ENCODE measurements around the gene GPATCH2. TPM values are rescaled to one million over a fixed set of nuclear protein-coding genes. Genes with fewer than 3 reads are reported as not detected.
A peak's percentile ranks its signal among the peaks of the same experiment; 100 is the strongest.

The GPATCH2 gene
- total and polyA plus RNA-seq, 4 donors = 13.4 to 35.3 (median 18.4) TPM

DNA sequence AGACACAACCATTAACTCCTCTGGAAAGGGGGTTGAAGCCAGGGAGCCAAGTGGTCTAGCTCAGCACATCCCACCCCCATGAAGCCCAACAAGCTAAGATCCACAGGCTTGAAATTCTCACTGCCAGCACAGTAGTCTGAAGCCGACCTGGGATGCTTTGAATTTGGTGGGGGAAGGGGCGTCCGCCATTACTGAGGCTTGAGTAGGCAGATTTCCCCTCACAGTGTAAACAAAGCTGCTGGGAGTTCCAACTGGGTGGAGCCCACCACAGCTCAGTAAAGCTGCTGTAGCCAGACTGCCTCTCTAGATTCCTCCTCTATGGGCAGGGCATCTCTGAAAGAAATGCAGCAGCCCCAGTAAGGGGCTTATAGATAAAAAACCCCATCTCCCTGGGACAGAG, 193.5 kb downstream of the GPATCH2 start:
- Histone ChIP-seq H3K27me3 (ENCODE audit: control insufficient read depth, insufficient read depth, low read length) (no peaks in the 10 kb centered on the region), H3K27ac (ENCODE audit: low read depth, low read length) (no peak overlapping the region), H3K9me3 (ENCODE audit: control insufficient read depth, insufficient read depth, low read length) (peaks cover 2% of the 10 kb centered on the region), H3K36me3 (ENCODE audit: control insufficient read depth, insufficient read depth, low read length) (no peaks in the 10 kb centered on the region), H3K4me3 (ENCODE audit: low read depth, low read length) (no peak overlapping the region), H3K4me1 (ENCODE audit: control insufficient read depth, insufficient read depth, low read length) (no peaks in the 10 kb centered on the region)
- 87% methylated on average over 3 of the region's 3 CpGs for WGBS (ENCODE audit: insufficient coverage)
- no peak for DNase-seq (ENCODE audit: low read depth in 4 of 6, low spot score in 6 of 6)

DNA sequence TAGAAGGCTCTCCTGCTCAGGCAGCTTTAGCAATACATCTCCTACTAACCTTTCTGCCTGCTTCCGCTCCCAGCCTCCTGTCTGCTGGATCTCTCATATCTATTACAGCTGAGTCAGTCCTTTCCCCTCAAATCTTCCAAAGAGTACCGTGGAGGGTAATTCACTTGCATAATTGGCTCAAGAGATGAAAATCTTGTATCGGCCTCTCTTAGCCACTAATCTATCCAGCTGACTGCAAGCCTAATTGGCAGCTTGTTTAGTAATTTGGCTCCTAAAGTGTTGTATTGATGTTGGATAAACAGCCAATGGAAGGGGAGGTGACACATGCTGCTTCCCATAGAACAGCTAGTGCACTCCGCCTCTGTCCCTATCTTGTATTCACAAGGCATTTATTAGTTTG, 195.7 kb downstream of the GPATCH2 start:
- no peaks in the 10 kb centered on the region for H3K27me3 ChIP-seq (ENCODE audit: control insufficient read depth, insufficient read depth, low read length)
- H3K36me3 ChIP-seq (ENCODE audit: control insufficient read depth, insufficient read depth, low read length) = no peaks in the 10 kb centered on the region
- no peaks in the 10 kb centered on the region for H3K4me1 ChIP-seq (ENCODE audit: control insufficient read depth, insufficient read depth, low read length)
- 45% methylated on average over 2 of the region's 4 CpGs for WGBS (ENCODE audit: insufficient coverage)
- H3K27ac ChIP-seq (ENCODE audit: low read depth, low read length) = no peak overlapping the region
- H3K4me3 ChIP-seq (ENCODE audit: low read depth, low read length) = no peak overlapping the region
- peak in 4 of 6 donors; percentile 19 to 93 (median 56) for DNase-seq (ENCODE audit: low read depth in 4 of 6, low spot score in 6 of 6)
- H3K9me3 ChIP-seq (ENCODE audit: control insufficient read depth, insufficient read depth, low read length) = peaks cover 2% of the 10 kb centered on the region

DNA sequence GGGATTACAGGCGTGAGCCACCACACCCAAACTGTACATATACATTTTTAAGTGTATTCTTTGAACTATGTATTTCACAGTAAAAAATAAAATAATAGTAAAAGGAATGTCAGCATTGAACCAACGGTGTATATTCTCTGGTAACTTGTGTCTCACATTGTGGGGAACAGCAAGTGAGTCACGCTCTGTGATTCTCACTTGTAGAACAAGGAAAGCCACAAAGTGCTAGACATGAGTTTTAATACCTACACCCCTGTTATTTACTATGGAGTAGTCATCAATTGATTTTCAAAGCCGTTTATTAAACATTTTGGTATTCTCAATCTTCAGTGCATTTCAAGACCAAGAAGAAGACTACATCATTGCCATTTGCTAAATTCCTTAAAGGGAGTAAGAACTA, 197.2 kb downstream of the GPATCH2 start:
- no CpG with 5 or more reads among the region's 4 CpGs for WGBS (ENCODE audit: insufficient coverage)
- Histone ChIP-seq H3K4me1 (ENCODE audit: control insufficient read depth, insufficient read depth, low read length) (no peaks in the 10 kb centered on the region), H3K4me3 (ENCODE audit: low read depth, low read length) (no peak overlapping the region), H3K27me3 (ENCODE audit: control insufficient read depth, insufficient read depth, low read length) (no peaks in the 10 kb centered on the region), H3K36me3 (ENCODE audit: control insufficient read depth, insufficient read depth, low read length) (no peaks in the 10 kb centered on the region), H3K27ac (ENCODE audit: low read depth, low read length) (no peak overlapping the region), H3K9me3 (ENCODE audit: control insufficient read depth, insufficient read depth, low read length) (no peaks in the 10 kb centered on the region)
- DNase-seq (ENCODE audit: low read depth in 4 of 6, low spot score in 6 of 6) = no peak

DNA sequence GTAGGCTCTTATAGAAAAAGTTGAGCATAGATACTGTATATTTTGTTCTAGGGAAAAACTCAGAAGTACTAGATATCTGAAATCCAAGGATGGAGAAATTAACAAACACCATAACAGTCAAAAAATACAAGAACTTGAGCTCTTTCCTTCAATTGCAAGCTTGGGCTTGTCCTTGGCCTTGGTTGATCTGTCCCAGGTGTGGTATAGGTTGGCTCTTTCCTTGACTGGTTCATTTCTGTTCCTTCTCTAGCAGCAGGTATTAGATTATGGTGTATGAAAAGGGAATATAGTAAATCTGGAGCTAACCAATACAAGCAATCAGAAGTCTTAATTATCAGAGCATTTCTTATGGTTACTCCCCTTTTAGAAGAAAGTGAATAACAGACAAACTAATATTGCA, 198.6 kb downstream of the GPATCH2 start:
- DNase-seq (ENCODE audit: low read depth in 4 of 6, low spot score in 6 of 6) = no peak
- H3K27me3 ChIP-seq (ENCODE audit: control insufficient read depth, insufficient read depth, low read length) = no peaks in the 10 kb centered on the region
- no peaks in the 10 kb centered on the region for H3K4me1 ChIP-seq (ENCODE audit: control insufficient read depth, insufficient read depth, low read length)
- no peaks in the 10 kb centered on the region for H3K36me3 ChIP-seq (ENCODE audit: control insufficient read depth, insufficient read depth, low read length)
- no peaks in the 10 kb centered on the region for H3K9me3 ChIP-seq (ENCODE audit: control insufficient read depth, insufficient read depth, low read length)
- no peak overlapping the region for H3K27ac ChIP-seq (ENCODE audit: low read depth, low read length)
- H3K4me3 ChIP-seq (ENCODE audit: low read depth, low read length) = no peak overlapping the region

DNA sequence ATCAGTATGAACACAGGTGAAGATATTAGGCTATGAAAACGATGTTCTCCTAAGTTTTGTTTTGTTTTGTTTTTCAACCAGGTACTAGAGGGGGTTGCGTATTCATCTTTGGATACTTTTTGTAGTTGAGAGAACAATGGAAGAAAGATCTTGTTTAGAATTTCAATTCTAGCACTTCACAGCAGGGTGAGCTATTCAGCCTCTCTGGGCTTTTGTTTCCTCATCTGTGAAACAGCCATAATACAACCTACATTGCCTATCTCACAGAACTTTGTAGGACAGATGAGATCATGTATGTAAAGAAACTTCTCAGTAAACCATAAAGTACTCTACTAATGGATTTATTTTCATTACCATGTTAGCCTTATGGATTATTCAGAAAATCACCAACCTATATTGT, 199.5 kb downstream of the GPATCH2 start:
- no peak overlapping the region for H3K4me3 ChIP-seq (ENCODE audit: low read depth, low read length)
- no peaks in the 10 kb centered on the region for H3K9me3 ChIP-seq (ENCODE audit: control insufficient read depth, insufficient read depth, low read length)
- no peaks in the 10 kb centered on the region for H3K4me1 ChIP-seq (ENCODE audit: control insufficient read depth, insufficient read depth, low read length)
- no peak overlapping the region for H3K27ac ChIP-seq (ENCODE audit: low read depth, low read length)
- no peaks in the 10 kb centered on the region for H3K36me3 ChIP-seq (ENCODE audit: control insufficient read depth, insufficient read depth, low read length)
- WGBS (ENCODE audit: insufficient coverage) = no CpG with 5 or more reads among the region's 2 CpGs
- no peak for DNase-seq (ENCODE audit: low read depth in 4 of 6, low spot score in 6 of 6)
- H3K27me3 ChIP-seq (ENCODE audit: control insufficient read depth, insufficient read depth, low read length) = no peaks in the 10 kb centered on the region

DNA sequence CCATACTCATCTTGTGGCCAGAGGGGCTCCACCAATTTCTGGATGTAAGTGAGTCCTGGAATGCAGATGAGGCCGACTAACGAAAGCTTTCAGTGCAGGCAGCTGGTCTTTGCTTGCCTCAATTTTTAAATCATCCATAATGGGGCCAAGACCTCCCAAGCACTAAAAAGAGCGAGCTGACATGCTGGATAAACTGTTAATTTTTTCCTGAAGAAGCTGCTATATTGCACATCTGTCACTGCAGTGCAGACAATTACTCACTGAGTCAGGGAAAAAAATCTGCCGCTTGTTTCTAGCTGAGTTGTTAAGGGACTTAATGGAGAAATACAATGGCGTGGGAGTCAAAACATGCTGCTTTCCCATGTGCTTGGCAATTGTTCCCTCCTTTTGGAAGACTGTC, 205.5 kb downstream of the GPATCH2 start:
- WGBS (ENCODE audit: insufficient coverage) = 30% methylated on average over 3 of the region's 5 CpGs

DNA sequence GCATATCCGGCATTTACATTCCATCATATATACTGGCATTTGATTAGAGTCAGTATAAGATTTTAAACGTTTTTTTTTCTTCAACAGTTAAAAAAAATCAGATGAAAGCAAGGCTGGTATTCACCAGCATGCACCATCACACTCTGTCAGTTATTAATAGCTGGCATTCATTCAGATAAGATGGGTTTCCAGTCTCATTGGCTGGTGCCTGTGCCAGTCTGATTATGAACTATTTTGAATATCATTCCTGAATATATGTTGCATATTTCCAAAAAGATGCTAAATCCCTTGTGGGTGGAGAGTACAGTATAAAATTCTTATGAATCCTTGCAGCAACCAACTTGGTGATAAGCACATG, 211.7 kb downstream of the GPATCH2 start:
- H3K27me3 ChIP-seq (ENCODE audit: control insufficient read depth, insufficient read depth, low read length) = no peaks in the 10 kb centered on the region
- H3K27ac ChIP-seq (ENCODE audit: low read depth, low read length) = no peak overlapping the region
- H3K4me1 ChIP-seq (ENCODE audit: control insufficient read depth, insufficient read depth, low read length) = no peaks in the 10 kb centered on the region
- DNase-seq (ENCODE audit: low read depth in 4 of 6, low spot score in 6 of 6) = no peak
- no CpG with 5 or more reads among the region's 2 CpGs for WGBS (ENCODE audit: insufficient coverage)
- H3K4me3 ChIP-seq (ENCODE audit: low read depth, low read length) = no peak overlapping the region
- no peaks in the 10 kb centered on the region for H3K9me3 ChIP-seq (ENCODE audit: control insufficient read depth, insufficient read depth, low read length)
- H3K36me3 ChIP-seq (ENCODE audit: control insufficient read depth, insufficient read depth, low read length) = no peaks in the 10 kb centered on the region

More for the DNA sequence above, 205.5 kb downstream of the GPATCH2 start:
- H3K36me3 ChIP-seq (ENCODE audit: control insufficient read depth, insufficient read depth, low read length) = no peaks in the 10 kb centered on the region
- H3K4me3 ChIP-seq (ENCODE audit: low read depth, low read length) = no peak overlapping the region
- H3K9me3 ChIP-seq (ENCODE audit: control insufficient read depth, insufficient read depth, low read length) = no peaks in the 10 kb centered on the region
- H3K4me1 ChIP-seq (ENCODE audit: control insufficient read depth, insufficient read depth, low read length) = peaks cover 2% of the 10 kb centered on the region
- peak in 2 of 6 donors; percentile 63 to 81 for DNase-seq (ENCODE audit: low read depth in 4 of 6, low spot score in 6 of 6)
- H3K27ac ChIP-seq (ENCODE audit: low read depth, low read length) = no peak overlapping the region
- H3K27me3 ChIP-seq (ENCODE audit: control insufficient read depth, insufficient read depth, low read length) = no peaks in the 10 kb centered on the region

DNA sequence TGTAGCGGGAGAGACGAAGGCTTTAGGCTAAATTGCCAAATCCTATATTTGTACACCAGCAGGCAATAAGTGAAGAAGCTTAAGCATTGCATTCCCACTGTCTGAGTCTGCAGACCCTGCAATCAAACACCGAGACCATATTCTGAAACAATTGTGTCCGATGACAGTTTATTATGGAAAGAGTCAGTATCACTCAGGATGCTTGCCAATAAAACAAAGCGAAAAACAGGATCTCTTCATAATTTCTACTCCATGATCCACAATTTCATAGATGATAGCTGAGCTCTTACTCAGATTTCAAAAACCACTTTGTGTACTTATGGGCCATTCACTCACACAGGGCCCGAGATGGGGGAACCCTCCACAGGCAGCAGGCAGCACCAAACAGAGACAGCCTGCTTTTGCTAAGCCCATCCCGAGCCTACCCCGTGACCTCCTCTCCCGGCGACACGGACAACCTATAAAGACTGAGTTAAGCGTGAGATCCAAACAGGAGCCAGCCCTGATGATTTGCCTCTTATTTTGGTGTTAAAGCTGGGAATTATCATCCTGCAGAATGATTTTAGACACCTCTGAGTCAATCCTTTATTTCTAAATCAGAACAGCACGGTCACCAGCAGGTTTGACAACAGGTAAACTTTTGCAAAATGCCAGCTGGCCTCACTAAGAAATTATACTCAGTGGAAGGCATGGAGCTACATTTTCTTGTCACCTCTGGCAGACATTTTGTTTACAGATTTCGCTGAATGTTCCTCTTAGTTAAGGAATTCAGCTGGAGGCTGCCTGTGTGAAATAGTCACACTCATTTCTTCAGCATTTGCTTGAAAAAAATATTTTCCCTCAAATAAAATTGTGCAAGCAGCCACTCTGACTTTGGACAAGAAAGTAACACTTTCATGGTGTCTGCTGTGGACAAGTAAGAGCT, 212.4 kb downstream of the GPATCH2 start:
- Histone ChIP-seq H3K4me3 (ENCODE audit: low read depth, low read length) (no peak overlapping the region), H3K9me3 (ENCODE audit: control insufficient read depth, insufficient read depth, low read length) (no peaks in the 10 kb centered on the region), H3K27me3 (ENCODE audit: control insufficient read depth, insufficient read depth, low read length) (no peaks in the 10 kb centered on the region), H3K27ac (ENCODE audit: low read depth, low read length) (no peak overlapping the region), H3K4me1 (ENCODE audit: control insufficient read depth, insufficient read depth, low read length) (no peaks in the 10 kb centered on the region), H3K36me3 (ENCODE audit: control insufficient read depth, insufficient read depth, low read length) (no peaks in the 10 kb centered on the region)
- WGBS (ENCODE audit: insufficient coverage) = 92% methylated on average over 7 of the region's 14 CpGs
- no peak for DNase-seq (ENCODE audit: low read depth in 4 of 6, low spot score in 6 of 6)

DNA sequence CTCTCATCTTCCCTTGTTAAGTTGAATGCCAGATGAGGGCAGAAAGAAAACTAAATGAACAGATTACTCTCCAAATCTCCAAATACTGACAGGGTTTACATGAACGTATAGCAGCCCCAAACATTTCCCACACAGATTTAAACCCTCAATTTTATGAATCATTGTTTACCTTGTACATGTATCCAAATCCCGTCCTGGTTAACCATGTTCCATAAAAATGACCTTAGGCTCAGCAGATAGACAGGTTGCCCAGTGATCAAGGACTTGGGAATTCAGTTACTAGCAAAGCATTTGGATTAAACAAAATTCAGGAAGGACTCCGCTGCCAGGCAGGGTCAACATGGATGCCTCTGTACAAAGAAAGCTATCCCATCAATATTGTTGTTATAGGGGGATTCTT, 213.5 kb downstream of the GPATCH2 start:
- 87% methylated on average over 2 of the region's 3 CpGs for WGBS (ENCODE audit: insufficient coverage)
- H3K36me3 ChIP-seq (ENCODE audit: control insufficient read depth, insufficient read depth, low read length) = no peaks in the 10 kb centered on the region
- no peaks in the 10 kb centered on the region for H3K4me1 ChIP-seq (ENCODE audit: control insufficient read depth, insufficient read depth, low read length)
- H3K4me3 ChIP-seq (ENCODE audit: low read depth, low read length) = no peak overlapping the region
- no peak for DNase-seq (ENCODE audit: low read depth in 4 of 6, low spot score in 6 of 6)
- no peak overlapping the region for H3K27ac ChIP-seq (ENCODE audit: low read depth, low read length)
- no peaks in the 10 kb centered on the region for H3K27me3 ChIP-seq (ENCODE audit: control insufficient read depth, insufficient read depth, low read length)
- no peaks in the 10 kb centered on the region for H3K9me3 ChIP-seq (ENCODE audit: control insufficient read depth, insufficient read depth, low read length)

DNA sequence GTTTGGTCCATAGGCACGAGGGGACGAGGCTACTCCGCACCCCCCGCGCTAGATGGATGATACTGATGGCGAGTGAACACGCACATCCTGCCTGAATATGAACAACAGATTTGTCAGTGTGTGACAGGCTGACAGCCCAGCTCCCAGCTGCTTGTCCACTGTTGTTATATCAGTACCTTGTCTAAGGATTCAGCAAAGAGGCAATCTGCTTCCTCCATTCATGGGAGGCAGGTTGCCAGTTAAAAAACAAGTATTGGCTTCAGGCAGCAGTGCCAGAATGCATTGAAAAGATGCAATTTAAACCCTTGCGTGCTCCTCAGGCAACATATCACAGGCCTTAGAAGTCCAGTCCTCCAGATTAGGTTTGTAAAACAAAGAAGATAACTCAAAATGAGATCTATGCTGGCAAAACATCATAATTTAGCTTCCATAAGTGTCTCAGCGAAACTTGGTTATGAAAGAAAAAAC, 223.3 kb downstream of the GPATCH2 start:
- peak in 2 of 6 donors; percentile 67 to 87 for DNase-seq (ENCODE audit: low read depth in 4 of 6, low spot score in 6 of 6)
- Histone ChIP-seq H3K9me3 (ENCODE audit: control insufficient read depth, insufficient read depth, low read length) (no peaks in the 10 kb centered on the region), H3K36me3 (ENCODE audit: control insufficient read depth, insufficient read depth, low read length) (no peaks in the 10 kb centered on the region), H3K4me3 (ENCODE audit: low read depth, low read length) (no peak overlapping the region), H3K27me3 (ENCODE audit: control insufficient read depth, insufficient read depth, low read length) (no peaks in the 10 kb centered on the region), H3K4me1 (ENCODE audit: control insufficient read depth, insufficient read depth, low read length) (no peaks in the 10 kb centered on the region), H3K27ac (ENCODE audit: low read depth, low read length) (no peak overlapping the region)
- 48% methylated on average over 9 of the region's 9 CpGs for WGBS (ENCODE audit: insufficient coverage)
